HG03558 (cell line): ENCODE measurements around the gene PLEKHG4.

Experiments used
- ATAC-seq: cut with Tn5 transposase; IDR thresholded peaks from one replicate; pipeline ENCODE4 v1.9.1; 2021; ENCODE audit warnings: moderate number of reproducible peaks; ENCODE audit not compliant: unreplicated experiment; ENCODE audit errors: extremely low read depth

Gene PLEKHG4

DNA sequence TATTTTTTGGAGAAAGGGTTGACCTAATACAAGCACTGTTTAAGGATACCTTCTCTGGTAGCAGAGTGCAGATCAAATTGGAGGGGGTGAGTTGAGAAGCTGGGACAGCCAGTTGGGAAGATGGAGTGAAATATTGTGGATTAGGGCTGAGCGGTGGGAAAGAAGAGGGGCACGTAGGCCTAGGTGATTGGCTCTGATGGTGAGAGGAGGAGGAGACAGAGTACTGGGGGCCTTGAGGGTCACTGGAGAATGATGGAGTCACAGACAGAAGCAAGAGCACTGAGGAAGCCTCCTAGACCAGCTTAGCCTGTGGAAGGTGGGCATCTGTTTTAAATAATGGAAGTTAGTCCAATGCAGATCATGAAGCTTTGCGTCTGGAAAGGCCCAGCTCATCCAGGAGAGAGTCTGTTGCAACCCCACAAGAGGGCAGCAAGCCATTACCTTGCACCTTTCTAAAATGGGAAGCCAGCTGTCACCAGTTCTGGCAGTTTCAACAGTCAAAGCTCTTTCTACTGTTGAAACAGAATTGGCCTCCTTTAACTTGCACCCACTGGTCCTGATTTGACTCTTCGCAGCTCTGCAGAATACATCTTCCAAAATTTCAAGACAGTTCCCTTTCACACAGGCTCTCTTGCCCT lies 18.8 kb upstream of the PLEKHG4 start:
- ATAC-seq: no peak

- no peak for ATAC-seq
Observed at GRCh38 chr16:67263201-67263600, 16.1 kb upstream of the PLEKHG4 start.

DNA sequence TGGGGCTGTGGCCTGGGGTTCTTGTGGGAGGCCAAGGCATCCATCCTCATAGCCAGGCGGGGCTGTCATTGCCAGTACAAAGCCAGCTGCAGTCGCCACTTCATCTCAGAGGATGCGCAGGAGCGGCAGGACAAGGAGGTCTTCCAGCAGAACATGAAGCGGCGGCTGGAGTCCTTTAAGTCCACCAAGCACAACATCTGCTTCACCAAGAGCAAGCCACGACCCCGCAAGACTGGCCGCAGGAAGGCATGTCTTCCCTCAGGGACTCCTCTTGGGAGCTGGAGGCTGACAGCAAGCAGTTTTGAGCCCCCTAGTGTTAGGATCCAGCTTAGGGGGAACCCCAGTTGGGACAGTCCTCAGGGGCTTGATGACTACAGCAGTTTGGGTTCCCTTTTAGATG lies 15.1 kb upstream of the PLEKHG4 start:
- ATAC-seq: no peak

DNA sequence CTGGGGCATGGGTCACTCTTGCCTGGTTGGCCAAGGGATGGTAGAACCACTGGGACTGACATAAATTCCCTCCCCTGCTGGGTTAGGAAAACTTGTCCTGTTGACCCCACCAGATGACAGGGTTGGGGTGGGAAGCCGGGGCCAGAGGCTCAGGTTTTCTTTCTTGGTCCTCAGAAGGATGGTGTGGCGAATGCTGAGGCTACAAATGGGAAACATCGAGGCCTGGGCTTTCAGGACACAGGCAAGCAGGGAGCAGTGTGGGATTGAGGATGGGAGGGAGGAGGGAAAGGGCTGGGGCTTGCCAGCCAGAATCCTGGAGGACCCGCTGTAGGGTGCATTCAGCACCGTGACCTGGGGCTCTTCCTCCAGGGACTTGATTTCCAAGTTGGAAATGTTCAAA lies 14.5 kb upstream of the PLEKHG4 start:
- no peak for ATAC-seq

- ATAC-seq: no peak
Observed at GRCh38 chr16:67265834-67266233, 13.5 kb upstream of the PLEKHG4 start.

DNA sequence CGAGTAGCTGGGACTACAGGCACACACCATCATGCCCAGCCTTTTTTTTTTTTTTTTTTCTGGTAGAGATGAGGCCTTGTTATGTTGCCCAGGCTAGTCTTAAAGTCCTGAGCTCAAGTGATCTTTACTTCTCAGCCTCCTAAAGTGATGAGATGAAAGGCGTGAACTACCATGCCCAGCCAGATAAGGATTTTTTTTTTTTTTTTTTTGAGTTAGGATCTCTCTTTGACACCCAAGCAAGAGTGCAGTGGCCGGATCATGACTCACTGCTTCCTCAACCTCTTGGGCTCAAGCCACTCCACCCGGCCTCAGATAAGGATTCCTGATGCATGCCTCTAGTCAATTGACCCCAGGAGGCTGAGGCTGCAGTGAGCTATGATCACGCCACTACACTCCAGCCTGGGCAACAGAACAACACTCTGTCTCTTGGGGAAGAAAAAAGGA lies 11.2 kb upstream of the PLEKHG4 start:
- no peak for ATAC-seq

GRCh38 chr16:67269766-67270165 lies 9.6 kb upstream of the PLEKHG4 start:
- no peak for ATAC-seq

GRCh38 chr16:67270931-67271338 lies 8.4 kb upstream of the PLEKHG4 start:
- ATAC-seq: no peak

DNA sequence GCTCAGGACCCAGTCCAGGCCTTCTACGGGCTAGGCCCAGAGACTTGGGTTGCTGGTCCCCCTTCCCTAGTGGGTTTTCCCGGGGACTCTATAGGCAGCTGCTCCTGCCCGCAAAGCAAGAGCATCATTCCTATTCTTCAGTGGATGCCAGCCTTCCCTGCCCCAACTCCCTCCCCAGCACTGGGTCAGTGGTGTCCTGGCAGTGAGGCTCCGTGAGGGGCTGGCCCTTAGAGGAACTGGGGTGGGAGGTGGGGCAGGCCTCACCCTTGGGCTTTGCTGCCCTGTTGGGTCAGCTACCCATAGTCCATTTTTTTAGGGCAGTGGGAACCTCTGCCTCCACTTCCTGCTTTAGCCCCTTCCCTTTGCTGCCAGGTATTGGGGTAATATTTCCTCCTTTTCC lies 7.9 kb upstream of the PLEKHG4 start:
- ATAC-seq: no peak

DNA sequence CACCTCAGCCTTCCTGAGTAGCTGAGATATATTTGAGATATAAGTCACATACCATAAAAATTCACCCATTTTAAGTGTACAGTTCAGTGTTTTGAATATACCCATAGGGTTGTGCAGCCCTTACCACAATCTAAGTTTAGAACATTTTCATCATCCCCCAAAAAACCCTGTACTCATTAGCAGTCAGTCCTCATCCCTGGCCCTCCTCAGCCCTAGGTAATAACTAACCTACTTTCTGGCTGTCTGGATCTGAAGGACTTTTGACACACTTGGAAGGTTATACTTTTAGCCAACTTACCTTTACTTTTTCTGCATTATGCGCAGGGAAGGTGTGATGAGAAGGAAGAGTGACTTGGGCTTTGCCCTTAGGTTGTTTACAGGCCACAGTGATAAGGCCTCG lies 4.0 kb upstream of the PLEKHG4 start:
- no peak for ATAC-seq

GRCh38 chr16:67277294-67277998 lies 1.9 kb upstream of the PLEKHG4 start:
- ATAC-seq: no peak

- no peak for ATAC-seq
Observed at GRCh38 chr16:67277999-67278772, 1.1 kb upstream of the PLEKHG4 start.

DNA sequence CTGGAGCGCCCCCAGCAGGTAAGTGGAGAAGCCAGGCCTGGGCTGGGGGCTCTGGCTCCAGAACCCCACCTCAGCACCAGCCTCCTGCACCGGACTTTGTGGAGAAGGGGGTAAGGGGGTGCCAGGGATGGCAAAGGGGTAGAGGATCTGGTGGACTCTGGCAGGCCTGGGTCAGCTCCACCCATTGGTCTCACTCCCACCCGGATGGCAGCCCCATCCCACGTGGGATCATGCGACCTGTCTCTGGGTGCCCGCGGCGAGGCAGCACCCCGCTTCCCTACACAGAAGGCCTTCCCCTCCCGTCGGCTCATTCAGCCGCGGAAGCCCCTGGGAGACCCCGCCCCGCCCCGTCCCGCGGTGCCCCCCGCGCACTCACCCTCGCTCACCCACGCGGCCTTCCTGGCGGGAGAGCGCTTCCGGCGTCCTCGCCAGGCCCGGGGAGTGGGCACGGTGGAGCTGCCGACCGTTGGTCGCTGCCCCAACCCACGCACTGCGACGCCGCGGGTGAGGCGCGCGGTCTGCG lies 498 bp upstream of the PLEKHG4 start:
- no peak for ATAC-seq

- no peak for ATAC-seq
Observed at GRCh38 chr16:67280090-67281015, 1.0 kb downstream of the PLEKHG4 start.

DNA sequence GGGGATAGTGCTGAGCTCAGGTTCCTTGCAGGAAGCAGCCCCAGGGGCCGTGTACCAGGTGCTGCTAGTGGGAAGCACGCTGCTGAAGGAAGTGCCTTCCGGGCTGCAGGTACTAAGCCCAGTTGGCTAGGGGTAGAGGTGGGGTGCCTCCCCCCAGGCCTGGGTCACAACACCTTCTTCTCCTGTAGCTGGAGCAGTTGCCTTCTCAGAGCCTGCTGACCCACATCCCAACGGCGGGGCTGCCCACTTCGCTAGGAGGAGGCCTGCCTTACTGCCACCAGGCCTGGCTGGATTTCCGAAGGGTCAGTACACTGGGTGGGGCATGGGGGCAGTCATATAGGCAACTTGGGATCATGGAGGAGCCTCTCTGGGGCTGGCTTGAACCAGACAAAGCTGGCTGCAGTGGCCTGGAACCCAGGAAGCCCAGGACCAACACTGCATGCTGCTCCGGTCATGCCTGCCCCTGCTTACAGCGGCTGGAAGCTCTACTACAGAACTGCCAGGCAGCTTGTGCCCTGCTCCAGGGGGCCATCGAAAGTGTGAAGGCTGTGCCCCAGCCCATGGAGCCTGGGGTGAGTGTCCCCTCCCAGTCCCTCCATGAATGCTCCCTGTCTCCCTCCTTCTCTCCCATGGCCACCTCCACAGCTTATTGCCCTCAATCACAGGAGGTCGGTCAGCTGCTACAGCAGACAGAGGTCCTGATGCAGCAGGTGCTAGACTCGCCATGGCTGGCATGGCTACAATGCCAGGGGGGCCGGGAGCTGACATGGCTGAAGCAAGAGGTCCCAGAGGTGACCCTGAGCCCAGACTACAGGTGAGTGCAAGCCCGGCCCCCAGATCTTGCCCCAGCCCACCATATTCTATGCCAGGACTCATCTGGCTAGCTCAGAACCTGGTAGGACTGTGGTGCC lies 2.5 kb downstream of the PLEKHG4 start:
- no peak for ATAC-seq

- no peak for ATAC-seq
Observed at GRCh38 chr16:67282447-67282805, 3.1 kb downstream of the PLEKHG4 start.

- ATAC-seq: no peak
Observed at GRCh38 chr16:67283039-67283825, 3.9 kb downstream of the PLEKHG4 start.

DNA sequence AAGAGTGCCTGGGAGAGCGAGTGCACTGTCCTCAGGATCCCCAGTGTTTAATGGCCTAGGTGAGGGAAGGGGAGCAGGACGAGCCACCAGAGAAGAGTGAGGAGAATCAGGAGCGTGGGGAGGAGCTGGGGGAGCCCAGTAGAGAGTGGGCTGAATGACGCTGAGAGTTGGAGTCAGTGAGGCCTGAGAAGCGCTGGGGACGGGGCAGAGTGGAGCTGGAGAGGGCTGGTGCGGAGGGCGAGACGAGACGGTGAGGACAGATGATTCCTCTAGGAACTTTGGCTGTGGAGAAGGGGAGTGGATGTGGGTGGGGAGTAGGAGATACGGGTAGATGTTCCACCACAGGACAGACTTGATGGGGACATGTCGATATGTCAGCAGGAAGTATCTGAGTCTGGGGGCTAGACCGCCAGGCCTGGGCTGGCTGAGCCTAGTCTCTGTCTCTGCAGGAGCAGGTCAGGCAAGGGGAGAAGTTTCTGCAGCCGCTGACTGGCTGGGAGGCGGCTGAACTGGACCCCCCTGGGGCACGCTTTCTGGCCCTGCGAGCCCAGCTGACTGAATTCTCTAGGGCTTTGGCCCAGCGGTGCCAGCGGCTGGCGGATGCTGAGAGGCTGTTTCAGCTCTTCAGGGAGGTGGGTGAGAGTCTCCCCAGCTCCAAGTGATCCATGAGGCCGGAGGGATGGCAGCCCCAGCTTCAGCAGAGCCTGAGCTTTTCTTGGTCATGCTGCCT lies 4.7 kb downstream of the PLEKHG4 start:
- no peak for ATAC-seq
